ENCODE data around the gene PKN3. TPM values are rescaled to one million over a fixed set of nuclear protein-coding genes. Genes with fewer than 3 reads are reported as not detected.

PKN3 gene
- total RNA-seq, 5 donors from 2014 or later (not counting 1 experiment from before 2014, with no cell fraction given): 2.1 to 4.3 (median 3.7) TPM

DNA sequence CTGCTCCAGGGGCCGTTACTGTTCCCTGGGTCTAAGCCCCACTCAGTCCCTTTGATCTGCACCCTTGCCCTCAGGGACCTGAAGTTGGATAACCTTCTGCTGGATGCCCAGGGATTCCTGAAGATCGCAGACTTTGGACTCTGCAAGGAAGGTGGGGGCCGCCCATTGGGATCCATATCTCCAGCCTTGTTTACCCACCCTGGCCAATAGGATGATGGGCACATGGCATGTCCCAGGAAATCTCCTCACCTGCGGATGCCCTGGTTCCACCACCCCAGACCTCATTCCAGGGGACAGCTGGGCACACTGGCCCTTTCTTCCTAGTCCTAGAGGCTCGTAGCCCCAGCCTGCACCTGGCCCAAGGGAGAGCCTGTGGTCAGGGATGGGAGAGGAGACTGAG lies 16.2 kb downstream of the PKN3 start:
- Histone ChIP-seq H3K9me3 (no peaks in the 10 kb centered on the region), H3K27ac (ENCODE audit: low read length) (no peak overlapping the region), H3K36me3 (ENCODE audit: control insufficient read depth in 2 of 2, extremely low read depth in 1 of 2, insufficient read depth in 1 of 2, low read length in 1 of 2) (peaks cover 2 to 11% of the 10 kb centered on the region in 2 donors), H3K4me3 (ENCODE audit: control insufficient read depth in 1 of 2, extremely low read depth in 1 of 2, low read length in 1 of 2) (no peak overlapping the region), H3K27me3 (replicated peaks in 1 of 2; ENCODE audit: control insufficient read depth in 2 of 2, extremely low read depth in 1 of 2, insufficient read depth in 2 of 2, low read length in 1 of 2) (no peaks in the 10 kb centered on the region), H3K4me1 (ENCODE audit: control insufficient read depth in 1 of 2, extremely low read depth in 1 of 2, insufficient read depth in 2 of 2, low read length in 2 of 2) (peaks cover under 1 to 13% of the 10 kb centered on the region in 2 experiments)
- Mint-ChIP-seq H3K27ac (no peak overlapping the region), H3K9me3 (no peaks in the 10 kb centered on the region), H3K27me3 (no peaks in the 10 kb centered on the region), H3K4me1 (peaks cover 14 to 19% (median 15%) of the 10 kb centered on the region in 3 donors), H3K36me3 (peaks cover 6% of the 10 kb centered on the region), H3K4me3 (no peak overlapping the region)
- DNase-seq: no peak
- no peak for ATAC-seq (replicated peaks in 1 of 4)
- CTCF ChIA-PET: no interaction called here
- POLR2A ChIA-PET: no interaction called here
- 87% methylated on average over 3 of the region's 5 CpGs for WGBS (ENCODE audit: insufficient coverage)

DNA sequence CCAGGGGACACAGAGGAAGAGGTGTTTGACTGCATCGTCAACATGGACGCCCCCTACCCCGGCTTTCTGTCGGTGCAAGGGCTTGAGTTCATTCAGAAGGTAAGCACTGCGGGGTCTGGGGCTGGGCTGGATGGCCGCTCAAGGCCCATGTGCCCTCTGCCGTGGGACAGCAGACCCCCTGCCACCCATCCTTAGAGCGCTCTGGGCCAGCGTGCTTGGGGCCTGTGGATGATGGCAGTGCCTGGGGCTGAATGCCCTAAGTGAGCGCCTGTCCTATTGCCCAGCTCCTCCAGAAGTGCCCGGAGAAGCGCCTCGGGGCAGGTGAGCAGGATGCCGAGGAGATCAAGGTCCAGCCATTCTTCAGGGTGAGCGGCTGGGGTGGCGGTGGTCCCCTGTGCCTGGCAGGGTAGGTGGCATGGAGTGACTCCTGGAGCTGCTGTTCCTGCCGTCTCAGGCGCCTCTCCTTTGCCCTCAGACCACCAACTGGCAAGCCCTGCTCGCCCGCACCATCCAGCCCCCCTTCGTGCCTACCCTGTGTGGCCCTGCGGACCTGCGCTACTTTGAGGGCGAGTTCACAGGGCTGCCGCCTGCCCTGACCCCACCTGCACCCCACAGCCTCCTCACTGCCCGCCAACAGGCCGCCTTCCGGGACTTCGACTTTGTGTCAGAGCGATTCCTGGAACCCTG lies 17.8 kb downstream of the PKN3 start:
- ChIA-PET POLR2A (interaction anchor here in 1 of 2 donors (0.6 kb wide), 1 partner anchor 21 kb away, joined by 11 read pairs; no protein-coding TSS in a partner anchor), CTCF (no interaction called here)
- no peak for DNase-seq
- no peak for ATAC-seq (replicated peaks in 1 of 4)
- WGBS (ENCODE audit: insufficient coverage): 95% methylated on average over 29 of the region's 30 CpGs
- Mint-ChIP-seq H3K27me3 (no peaks in the 10 kb centered on the region), H3K27ac (no peak overlapping the region), H3K4me3 (no peak overlapping the region), H3K9me3 (no peaks in the 10 kb centered on the region), H3K4me1 (peaks cover 26 to 32% (median 27%) of the 10 kb centered on the region in 3 donors), H3K36me3 (peaks cover 6% of the 10 kb centered on the region)
- peaks cover 2 to 11% of the 10 kb centered on the region in 2 donors for H3K36me3 ChIP-seq (ENCODE audit: control insufficient read depth in 2 of 2, extremely low read depth in 1 of 2, insufficient read depth in 1 of 2, low read length in 1 of 2)
- no peaks in the 10 kb centered on the region for H3K9me3 ChIP-seq
- no peak overlapping the region for H3K4me3 ChIP-seq (ENCODE audit: control insufficient read depth in 1 of 2, extremely low read depth in 1 of 2, low read length in 1 of 2)
- H3K27me3 ChIP-seq (replicated peaks in 1 of 2; ENCODE audit: control insufficient read depth in 2 of 2, extremely low read depth in 1 of 2, insufficient read depth in 2 of 2, low read length in 1 of 2): no peaks in the 10 kb centered on the region
- H3K4me1 ChIP-seq (ENCODE audit: control insufficient read depth in 1 of 2, extremely low read depth in 1 of 2, insufficient read depth in 2 of 2, low read length in 2 of 2): peaks cover 9 to 24% of the 10 kb centered on the region in 2 experiments
- no peak overlapping the region for H3K27ac ChIP-seq (ENCODE audit: low read length)

DNA sequence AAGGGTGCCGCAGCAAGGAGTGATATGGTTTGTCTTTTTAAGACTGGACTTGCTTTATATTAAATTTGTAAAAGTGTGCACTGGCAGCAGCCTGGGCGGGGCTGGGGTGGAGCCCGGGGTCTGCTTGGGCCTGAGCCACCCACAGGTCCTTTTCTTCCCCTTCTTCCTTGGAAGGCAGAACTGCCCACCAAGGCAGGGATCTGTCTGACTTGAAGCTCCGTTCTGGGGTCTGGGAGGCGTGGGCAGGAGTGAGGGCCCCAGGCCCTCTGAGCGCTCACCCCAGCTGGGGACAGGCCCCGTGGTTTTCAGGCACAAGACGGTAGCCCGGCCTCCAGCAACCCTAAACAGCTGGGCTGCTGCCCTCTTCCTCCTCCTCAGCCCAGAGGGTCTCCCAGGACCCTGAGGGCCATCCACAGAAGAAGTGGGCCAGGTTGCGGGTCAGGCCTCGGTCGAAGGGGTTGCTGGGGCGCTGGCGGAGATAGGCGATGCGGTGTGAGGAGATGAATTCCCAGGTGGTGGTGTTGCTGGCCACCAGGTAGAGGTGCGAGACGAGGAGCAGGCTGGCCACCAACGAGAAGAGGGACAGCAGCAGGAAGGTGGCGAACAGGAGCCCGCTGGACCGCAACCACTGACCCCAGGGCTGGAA lies 18.7 kb downstream of the PKN3 start:
- Mint-ChIP-seq H3K4me1 (peaks cover 32 to 41% (median 35%) of the 10 kb centered on the region in 3 donors), H3K36me3 (peaks cover 6% of the 10 kb centered on the region), H3K27me3 (no peaks in the 10 kb centered on the region), H3K27ac (peak overlapping the region in 1 of 2 donors; percentile 49), H3K4me3 (no peak overlapping the region), H3K9me3 (no peaks in the 10 kb centered on the region)
- peaks cover 2 to 11% of the 10 kb centered on the region in 2 donors for H3K36me3 ChIP-seq (ENCODE audit: control insufficient read depth in 2 of 2, extremely low read depth in 1 of 2, insufficient read depth in 1 of 2, low read length in 1 of 2)
- H3K4me1 ChIP-seq (ENCODE audit: control insufficient read depth in 1 of 2, extremely low read depth in 1 of 2, insufficient read depth in 2 of 2, low read length in 2 of 2): peaks cover 11 to 33% of the 10 kb centered on the region in 2 experiments
- H3K9me3 ChIP-seq: no peaks in the 10 kb centered on the region
- 90% methylated on average over 21 of the region's 22 CpGs for WGBS (ENCODE audit: insufficient coverage)
- H3K27me3 ChIP-seq (replicated peaks in 1 of 2; ENCODE audit: control insufficient read depth in 2 of 2, extremely low read depth in 1 of 2, insufficient read depth in 2 of 2, low read length in 1 of 2): no peaks in the 10 kb centered on the region
- DNase-seq: no peak
- no peak overlapping the region for H3K4me3 ChIP-seq (ENCODE audit: control insufficient read depth in 1 of 2, extremely low read depth in 1 of 2, low read length in 1 of 2)
- ChIA-PET POLR2A (no interaction called here), CTCF (no interaction called here)
- H3K27ac ChIP-seq (ENCODE audit: low read length): no peak overlapping the region
- ATAC-seq (replicated peaks in 1 of 4): no peak

DNA sequence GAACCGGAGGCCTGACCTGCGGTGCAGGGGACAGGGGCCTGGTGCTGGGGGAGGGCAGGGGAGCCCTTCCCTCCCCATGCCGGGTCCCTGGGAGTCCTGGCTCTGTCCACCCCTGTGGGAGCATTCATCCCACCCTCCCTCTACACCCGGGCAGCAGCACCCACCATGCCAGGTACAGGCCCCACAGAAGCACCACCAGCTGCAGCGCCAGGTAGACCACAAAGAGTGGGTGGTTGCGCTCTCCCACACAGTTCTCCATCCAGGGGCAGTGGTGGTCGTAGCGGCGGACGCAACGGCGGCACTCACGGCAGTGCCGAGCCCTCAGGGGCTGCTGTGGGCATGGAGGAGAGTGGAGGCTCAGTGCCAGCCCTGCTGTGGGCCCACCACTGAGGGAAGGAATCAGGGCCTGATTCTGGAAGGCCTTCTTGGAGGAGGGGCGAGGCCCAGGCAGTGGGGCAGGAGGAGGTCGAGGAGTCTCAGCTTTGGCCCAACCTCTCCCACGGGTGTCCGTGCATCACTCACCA lies 19.2 kb downstream of the PKN3 start:
- peaks cover 6% of the 10 kb centered on the region for H3K36me3 Mint-ChIP-seq
- H3K27ac Mint-ChIP-seq: no peak overlapping the region
- no peak overlapping the region for H3K4me3 ChIP-seq (ENCODE audit: control insufficient read depth in 1 of 2, extremely low read depth in 1 of 2, low read length in 1 of 2)
- ChIA-PET POLR2A (no interaction called here), CTCF (no interaction called here)
- WGBS (ENCODE audit: insufficient coverage): 90% methylated on average over 12 of the region's 18 CpGs
- H3K27ac ChIP-seq (ENCODE audit: low read length): no peak overlapping the region
- H3K4me1 Mint-ChIP-seq: peaks cover 33 to 47% (median 38%) of the 10 kb centered on the region in 3 donors
- no peaks in the 10 kb centered on the region for H3K9me3 ChIP-seq
- no peaks in the 10 kb centered on the region for H3K9me3 Mint-ChIP-seq
- peaks cover 11 to 39% of the 10 kb centered on the region in 2 experiments for H3K4me1 ChIP-seq (ENCODE audit: control insufficient read depth in 1 of 2, extremely low read depth in 1 of 2, insufficient read depth in 2 of 2, low read length in 2 of 2)
- peak overlapping the region in 1 of 3 donors; percentile 93 for H3K4me3 Mint-ChIP-seq
- no peak for DNase-seq
- no peaks in the 10 kb centered on the region for H3K27me3 ChIP-seq (replicated peaks in 1 of 2; ENCODE audit: control insufficient read depth in 2 of 2, extremely low read depth in 1 of 2, insufficient read depth in 2 of 2, low read length in 1 of 2)
- ATAC-seq (replicated peaks in 1 of 4): no peak
- peaks cover 2 to 11% of the 10 kb centered on the region in 2 donors for H3K36me3 ChIP-seq (ENCODE audit: control insufficient read depth in 2 of 2, extremely low read depth in 1 of 2, insufficient read depth in 1 of 2, low read length in 1 of 2)
- no peaks in the 10 kb centered on the region for H3K27me3 Mint-ChIP-seq

DNA sequence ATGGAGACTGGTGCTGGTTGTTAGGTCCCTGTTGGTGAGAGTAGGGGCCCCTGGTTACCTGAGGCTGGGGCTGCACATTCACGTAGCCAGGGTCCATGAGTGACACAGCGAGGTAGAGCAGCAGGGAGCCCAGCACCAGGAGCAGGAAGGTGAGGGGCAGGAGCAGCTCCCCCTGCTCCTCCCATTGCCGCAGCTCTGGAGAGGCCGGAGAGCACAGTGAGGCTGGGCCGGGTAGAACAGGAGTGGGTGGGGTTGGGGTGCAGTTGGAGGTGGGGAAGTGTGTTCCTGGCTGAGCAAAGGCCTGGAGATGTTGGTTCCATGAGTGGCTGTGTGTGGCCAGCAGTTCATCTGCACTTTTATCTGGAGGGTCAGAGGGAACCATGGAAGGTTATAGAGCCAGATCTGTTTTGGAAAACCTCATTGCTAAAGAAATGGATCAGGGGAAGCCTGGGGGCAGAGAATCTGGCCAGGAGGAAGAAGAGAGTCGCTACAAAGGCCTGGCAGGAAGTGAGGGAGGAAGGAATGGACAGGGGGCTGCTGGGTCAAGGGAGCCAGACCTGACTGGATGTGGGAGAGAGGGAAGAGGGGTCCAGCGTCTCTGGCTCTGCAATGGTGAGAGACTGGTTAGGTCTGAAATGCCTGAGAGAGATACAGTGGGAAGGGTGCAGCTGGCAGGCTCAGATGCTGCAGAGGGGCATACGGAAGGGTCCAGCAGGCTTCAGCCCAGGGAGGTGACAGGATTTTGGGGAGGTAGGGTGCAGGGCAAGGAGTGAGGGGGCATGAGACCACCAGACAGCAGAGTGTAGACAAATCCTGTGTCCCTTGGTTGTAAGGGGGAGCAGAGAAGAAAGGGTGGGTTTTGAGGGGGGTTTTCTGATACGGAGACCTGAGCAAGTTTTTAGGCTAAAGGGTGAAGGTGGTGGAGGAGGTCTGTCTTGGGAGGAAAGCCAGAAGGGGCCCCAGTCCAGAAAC lies 20.4 kb downstream of the PKN3 start:
- ATAC-seq (replicated peaks in 1 of 4): no peak
- no peak for DNase-seq
- WGBS (ENCODE audit: insufficient coverage): 74% methylated on average over 9 of the region's 9 CpGs
- POLR2A ChIA-PET: no interaction called here
- Mint-ChIP-seq H3K9me3 (no peaks in the 10 kb centered on the region), H3K27me3 (no peaks in the 10 kb centered on the region), H3K27ac (peak overlapping the region; percentile 94 to 95), H3K4me3 (peak overlapping the region; percentile 75 to 93 (median 89)), H3K36me3 (peaks cover 6% of the 10 kb centered on the region), H3K4me1 (peaks cover 34 to 58% (median 48%) of the 10 kb centered on the region in 3 donors)
- Histone ChIP-seq H3K9me3 (no peaks in the 10 kb centered on the region), H3K27me3 (replicated peaks in 1 of 2; ENCODE audit: control insufficient read depth in 2 of 2, extremely low read depth in 1 of 2, insufficient read depth in 2 of 2, low read length in 1 of 2) (no peaks in the 10 kb centered on the region), H3K36me3 (ENCODE audit: control insufficient read depth in 2 of 2, extremely low read depth in 1 of 2, insufficient read depth in 1 of 2, low read length in 1 of 2) (peaks cover 2 to 11% of the 10 kb centered on the region in 2 donors), H3K4me3 (ENCODE audit: control insufficient read depth in 1 of 2, extremely low read depth in 1 of 2, low read length in 1 of 2) (no peak overlapping the region), H3K27ac (ENCODE audit: low read length) (peak overlapping the region; percentile 78), H3K4me1 (ENCODE audit: control insufficient read depth in 1 of 2, extremely low read depth in 1 of 2, insufficient read depth in 2 of 2, low read length in 2 of 2) (peaks cover 11 to 49% of the 10 kb centered on the region in 2 experiments)
- CTCF ChIA-PET: no interaction called here
